NCI-H1105 treated with DMSO at 0.1 percent for 48 hours (cell line): ENCODE results near the gene TTC21A.

Experiments
- DNase-seq: peaks from one replicate; lab custom pipeline; 2025; lab: John Stamatoyannopoulos, UW

The TTC21A gene

DNA sequence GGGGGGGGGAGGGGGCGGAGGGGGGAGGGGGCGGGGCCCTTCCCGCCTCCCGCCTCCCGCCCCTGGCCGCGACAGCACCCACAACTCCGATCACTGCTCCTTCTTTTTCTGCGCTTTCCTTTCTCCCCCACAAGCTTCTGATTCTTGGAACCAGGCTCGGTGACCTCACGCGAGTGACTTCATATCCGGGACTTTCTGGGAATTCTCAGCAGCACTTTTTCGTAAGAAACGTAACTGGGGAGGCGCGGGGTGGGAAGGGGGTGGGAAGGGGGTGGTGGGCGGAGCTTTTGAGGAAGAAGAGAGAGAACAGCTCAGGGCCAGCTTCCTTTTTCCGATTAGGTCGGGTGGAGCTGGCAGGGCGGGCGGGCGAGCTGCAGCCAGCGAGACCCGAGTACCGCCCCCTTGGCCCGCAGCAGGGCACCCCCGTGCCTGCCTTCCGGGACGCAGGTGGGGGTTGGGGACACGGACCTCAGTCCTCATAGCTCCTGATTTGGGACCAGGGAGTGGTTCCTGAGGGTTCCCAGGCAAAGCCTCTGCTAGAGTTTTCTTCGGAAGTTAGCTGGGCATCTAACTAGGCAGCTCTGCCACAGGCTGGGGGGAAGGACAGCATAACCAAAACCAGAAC is 70.3 kb downstream of the TTC21A start:
- peak; percentile 63 for DNase-seq

DNA sequence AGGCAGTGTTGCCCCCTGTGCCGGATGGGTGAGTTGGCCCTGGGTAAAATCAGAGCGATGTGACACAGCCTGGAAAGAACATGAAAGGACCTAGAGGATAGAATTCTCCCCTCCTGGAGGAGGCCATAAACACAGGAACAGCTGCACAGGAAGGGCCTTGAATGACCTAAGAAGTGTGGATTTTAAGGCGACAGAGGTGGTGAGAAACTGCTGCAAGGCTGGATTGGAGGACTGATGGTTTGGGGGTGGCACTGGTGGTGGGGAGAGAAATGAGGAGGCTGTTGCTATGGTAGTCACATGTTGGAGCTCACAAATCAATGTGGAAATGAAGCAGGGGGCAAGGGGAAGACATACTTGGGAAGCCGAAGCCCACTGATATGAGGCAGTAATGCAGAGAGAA is 71.1 kb downstream of the TTC21A start:
- DNase-seq, result no peak

DNA sequence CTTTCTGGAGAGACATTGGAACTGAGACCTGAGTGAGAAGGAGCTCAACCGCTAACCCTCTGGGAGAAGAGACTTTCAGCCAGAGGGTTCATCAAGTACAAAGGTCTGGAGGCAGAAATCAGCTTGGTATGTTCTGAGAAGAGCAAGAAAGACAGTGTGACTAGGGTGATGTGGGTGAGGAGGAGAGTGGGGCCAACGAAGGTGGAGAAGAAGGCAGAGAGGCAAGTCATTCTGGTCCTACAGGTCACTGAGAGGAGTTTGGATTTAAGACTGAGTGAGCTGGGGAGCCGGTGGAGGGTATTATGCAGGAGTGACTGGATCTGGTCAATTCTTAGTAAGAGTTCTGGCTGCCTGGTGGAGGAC is 72.7 kb downstream of the TTC21A start:
- no peak for DNase-seq

DNA sequence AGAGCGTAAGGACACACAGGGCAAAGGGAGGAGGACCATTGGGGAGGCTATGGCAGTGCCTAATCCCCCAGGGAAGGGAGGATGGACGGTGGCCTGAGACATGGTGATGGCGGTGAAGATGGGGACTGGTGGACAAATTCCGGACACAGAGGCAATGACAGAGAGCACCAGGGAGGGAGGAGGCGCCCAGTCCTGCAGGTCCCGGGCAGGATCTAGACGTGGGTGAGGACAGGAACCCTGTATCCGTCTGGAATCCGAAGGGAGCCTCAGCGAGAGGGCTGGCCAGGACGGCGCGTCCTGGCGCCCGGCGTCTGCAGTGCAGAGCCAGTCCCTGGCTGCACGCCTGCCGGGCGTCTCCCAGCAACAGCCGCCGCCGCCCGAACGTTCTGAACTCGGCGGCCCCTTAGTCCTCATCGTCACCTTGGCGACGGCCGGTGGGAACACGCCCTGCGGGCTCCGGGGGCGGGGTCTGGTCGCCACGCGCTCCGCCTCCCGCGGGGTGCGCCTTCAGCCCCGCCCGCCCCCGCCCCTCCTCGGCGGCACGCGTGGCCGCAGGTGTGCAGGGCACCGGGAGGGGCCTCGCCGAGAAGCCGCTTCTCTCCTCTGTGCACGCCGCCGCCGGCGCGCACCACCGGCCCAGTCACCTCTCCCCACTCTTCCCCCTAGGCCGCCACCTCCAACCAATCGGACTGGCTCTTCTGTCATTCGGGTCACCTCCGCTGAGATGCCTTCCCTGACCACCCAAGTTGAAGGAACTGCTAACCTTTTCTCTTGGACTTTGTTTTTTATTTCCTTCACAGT is 73.3 kb downstream of the TTC21A start:
- peak; percentile 88 for DNase-seq

DNA sequence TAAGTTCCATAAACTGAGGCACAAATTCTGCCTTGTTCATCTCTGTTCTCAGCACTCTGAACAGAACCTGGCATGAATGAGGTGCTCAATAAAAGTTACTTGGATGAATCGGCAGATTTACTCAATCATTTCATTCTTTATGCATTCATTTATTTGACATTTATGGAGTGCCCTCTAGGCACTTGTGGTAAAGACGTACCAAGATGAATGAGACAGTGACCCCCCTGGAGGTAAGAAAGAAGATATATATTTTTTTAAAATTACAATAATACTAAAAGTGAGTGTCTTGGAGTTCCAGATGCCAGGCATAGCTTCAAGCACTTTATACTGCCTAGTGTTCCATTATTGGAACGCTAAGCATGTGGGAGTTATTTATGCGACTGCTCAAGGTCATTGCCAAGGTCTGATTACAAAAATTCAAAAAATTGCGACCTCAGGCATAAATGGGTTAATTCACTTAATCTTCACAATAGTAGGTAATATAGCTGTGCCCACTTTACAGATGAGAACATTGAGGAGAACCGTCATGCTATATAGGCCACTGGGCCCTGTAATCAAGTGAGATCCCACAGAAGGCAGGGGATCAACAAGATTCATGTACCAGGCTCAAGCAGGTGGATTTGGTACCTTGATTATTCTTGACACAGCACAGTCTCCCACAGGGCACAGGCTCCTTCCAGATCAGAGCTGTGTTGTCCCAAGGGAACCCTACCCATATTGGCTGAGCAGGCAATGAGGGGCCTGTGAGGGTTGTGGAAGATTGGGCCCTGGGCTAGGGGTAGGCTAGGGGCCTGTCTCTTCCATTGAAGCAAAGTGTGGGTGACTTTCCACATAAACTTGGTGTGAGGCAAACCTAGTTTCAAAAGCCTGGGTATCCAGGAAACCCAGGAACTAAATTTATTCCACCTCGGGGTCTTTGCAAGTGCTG is 74.2 kb downstream of the TTC21A start:
- DNase-seq, result no peak

DNA sequence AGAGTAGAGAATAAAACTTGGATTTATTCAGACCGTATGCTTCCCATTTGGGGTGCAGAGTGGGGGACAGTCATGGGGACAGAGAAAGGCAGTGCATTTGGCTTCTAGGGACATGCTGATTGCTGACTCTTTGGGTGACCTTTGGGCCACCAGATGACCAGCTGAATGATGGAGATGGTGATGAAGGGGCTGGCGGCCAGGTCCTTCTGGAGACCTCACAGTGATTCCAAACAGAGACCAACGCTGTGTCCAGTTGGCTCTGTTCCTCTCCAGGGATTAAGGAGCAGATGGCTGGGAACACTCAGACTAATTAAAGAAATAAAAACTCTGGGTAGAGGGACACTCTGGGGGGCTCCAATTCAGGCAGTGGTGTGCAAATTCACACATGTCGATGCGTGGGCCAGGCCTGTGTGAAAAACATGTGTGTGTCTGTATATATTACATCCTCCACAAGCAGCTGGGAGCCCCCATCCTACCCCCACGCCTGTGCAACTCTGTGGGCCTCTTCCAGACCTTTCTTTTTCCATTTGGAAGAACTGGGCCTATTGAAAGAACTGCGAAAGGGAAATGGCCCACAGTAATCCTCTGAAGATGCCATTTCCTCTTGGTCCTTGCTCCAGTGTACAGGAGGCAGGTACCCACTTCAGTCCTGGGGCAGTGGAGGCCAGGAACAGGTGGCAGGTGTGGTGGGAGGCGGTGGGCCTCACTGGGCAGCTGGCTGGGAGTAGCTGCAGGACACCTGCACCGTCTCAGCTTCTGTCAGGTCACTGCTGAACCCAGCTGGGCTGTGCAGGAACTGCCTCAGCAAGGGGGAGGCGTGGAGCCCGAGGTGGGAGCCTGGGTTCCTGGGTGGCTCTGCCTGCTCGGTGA is 76.0 kb downstream of the TTC21A start:
- DNase-seq, result no peak

DNA sequence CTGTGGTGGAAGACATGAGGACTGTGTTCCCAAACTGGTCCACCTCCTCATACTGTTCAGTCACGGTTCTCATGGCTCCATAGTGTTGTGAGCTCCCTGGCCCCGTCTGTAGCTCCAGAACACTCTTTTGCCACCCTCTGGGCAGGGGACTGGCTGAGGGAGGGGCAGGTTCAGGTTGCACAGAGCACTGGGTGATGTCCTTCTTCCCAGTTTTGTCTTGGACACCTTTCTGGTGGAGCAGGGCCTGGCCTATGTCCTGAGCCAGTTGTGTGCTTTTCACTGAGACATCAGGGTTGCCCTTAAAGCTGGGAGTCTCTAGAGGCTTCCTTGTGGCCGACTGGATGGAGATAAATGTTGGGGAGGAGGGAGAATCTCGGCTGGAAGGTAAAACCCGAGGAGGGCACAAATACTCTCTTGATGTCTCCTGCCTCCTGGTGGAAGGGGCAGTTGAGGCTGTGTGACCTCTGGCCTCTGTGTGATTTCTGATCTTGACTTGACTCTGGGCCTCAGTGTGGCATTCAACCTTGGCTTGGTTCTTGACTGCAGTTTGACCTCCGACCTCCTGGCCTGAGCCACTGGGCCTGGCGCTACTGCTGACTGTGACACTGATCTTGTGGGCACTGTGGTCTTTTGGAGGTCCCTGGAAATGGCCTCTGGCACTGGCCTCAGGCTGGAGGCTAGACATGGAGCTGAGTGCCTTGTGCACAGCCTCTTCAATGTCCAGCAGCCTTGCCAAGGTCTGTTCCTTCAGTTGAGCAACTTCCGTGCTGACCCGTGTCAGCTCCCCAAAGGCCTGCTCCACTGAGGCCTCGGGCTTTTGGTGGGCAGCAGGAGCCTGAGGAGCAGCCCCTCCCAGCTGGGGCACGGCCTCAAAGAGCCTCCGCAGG is 76.8 kb downstream of the TTC21A start:
- DNase-seq, result no peak

DNA sequence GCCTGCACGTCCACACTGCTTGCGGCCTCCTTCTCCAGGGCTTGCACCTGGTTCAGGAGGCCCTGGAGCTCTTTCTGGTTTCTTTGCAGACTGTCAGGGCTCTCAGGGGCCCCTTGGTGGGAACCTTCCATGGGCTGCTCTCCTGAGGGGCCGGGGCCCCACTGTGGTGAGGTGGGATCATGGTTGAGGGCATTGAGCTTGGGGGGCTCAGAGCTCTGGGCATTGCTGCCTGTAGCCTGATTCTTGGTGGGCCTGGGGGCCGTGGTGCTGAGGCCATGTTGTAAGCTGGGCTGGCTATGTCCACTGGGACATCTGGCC is 77.4 kb downstream of the TTC21A start:
- DNase-seq, result no peak

DNA sequence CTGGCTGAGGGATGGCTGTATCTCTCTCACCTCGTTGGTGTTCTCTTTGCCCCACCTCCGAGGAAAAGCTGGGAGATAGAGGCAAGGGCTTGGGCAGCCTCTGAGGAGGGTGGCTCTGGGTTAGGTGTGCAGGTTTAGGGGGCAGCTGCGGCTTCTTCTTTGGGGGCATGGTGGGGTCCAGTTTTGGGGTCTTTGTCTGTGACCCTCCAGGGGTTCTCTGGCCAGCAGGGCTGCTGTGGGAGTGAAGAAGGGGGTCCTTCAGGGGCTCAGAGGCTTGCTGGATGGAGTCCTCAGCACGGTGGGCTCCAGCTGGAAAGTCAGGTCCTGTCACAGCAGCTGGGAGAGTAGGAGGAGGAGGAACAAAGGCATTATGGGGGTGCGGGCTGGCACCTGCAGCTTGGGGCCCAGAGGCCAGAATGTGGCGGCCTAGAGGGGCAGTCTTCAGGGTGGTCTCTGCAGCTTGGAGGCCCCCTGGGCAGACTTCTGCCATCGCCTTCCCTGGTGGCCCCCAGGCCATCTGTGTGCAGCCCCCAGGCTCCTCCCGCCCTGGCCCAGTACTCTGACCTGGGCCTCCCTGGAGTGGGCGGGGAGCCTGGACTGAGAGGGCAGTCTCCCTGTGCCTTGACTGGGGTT is 78.0 kb downstream of the TTC21A start:
- no peak for DNase-seq

DNA sequence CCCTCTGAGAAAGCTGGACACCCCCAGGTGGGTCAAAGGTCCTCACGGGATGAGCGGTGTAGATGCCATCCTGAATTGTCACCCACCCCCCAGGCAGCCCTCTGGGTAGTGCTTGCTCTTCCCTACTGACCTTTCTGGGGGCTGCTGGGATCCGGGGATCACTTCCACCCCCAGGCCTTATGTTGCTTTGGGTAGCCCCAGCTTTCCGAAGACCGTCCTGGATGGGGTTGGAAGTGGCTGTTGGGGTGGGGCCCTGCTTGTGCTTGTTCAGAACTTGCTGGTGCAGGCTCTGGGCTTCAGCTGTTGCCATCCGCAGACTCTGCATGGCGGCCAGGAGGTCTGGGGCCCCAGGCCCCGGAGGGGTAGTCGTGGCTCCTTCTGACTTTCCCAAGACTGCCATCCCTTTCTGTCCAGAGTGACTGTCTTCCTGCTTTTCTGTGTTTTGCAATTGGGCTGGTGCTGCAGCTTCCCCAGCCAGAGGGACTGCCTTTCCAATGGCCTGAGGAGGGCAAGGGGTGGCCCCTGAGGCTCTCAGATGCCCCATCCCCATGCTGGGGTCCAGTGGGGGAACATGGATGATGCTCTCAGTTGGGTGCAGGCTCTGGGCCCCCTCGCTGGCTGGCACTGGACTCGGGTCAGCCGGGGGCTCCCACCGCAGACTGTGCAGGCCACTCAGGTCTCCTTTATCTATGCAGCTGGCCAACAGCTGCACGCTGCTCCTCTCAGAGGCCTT is 78.6 kb downstream of the TTC21A start:
- DNase-seq, result no peak

DNA sequence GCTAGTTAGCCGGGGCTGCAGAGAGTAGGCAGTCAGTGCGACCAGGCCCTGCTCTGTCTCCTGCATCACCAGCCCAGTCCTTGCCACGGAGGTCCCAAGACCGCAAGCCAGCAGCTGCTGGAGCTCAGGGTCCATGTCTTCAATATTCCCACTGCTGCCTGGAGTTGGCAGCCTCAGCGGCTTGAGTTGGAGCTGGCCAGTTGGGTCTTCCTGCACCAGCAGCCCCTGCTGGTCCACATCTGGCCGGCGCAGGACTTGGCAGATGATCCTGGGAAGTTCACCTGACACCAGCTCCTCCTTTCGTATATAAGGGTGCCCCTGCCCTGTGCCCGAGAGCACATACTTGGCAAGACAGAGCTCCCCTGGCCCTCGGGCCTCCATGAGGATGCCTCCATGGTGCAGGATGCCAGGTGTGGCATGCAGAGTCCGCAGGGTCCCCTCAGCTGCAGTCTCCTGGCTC is 79.2 kb downstream of the TTC21A start:
- no peak for DNase-seq

DNA sequence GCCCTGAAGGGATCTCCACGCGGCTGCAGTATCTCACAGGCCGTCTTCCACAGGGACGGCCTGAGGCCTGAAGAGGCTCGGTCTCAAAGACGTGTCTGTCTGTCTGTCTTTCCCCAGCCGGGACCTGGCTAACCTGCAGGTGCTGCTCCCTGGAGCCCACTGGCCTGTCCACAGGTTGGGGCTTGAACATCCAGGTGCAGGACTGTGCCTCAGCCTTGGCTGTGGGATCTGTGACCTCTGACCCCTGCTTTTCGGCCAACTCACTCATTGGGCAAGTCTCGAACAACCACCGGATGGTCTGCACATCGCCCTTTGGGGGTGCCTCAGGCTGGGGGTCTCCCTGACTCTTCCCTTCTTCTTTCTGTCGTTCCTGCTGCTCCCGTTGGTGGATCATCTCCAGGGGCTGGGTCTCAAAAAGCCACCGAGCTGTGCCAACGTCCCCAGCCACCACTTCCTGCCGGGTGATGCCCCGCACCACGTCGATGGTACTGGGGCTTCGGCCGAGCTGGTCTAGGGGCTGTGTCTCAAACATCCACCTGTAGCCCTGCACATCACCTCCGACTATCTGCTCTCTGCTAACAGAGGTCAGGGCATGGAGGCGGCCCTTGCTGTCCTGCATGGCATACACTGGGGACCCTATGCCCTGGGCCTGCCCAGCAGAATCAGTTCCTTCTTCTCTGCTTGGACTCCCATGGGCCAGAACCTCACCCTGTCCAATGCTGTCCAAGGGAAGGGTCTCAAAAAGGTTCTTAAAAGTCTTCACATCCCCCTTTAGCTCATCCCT is 80.1 kb downstream of the TTC21A start:
- no peak for DNase-seq
